K562 (cell line): ENCODE data around the gene KLK13.

ENCODE experiments used
- FOSL1 ChIP-seq: fragments of 200-800 bp; sonication (Bioruptor generic); conservative IDR thresholded peaks from 2 replicates; pipeline ENCODE4 v1.6.1; 2016; ENCODE audit warnings: missing genetic modification characterization, missing compliant biosample characterization
- GABPA ChIP-seq: fragments of 200-800 bp; sonication (Bioruptor generic); conservative IDR thresholded peaks from 2 replicates; pipeline ENCODE4 v1.6.1; 2016; ENCODE audit warnings: low read depth, missing genetic modification characterization, missing compliant biosample characterization
- HINFP ChIP-seq: fragments of 450-650 bp; conservative IDR thresholded peaks from 2 replicates; pipeline ENCODE4 v1.6.1; 2016; ENCODE audit warnings: missing genetic modification characterization, low read depth, mild to moderate bottlenecking, control low read depth, missing compliant biosample characterization
- RBM34 ChIP-seq: fragments of 200-400 bp; formaldehyde crosslinking; IDR thresholded peaks from 2 replicates; pipeline ENCODE4 v1.6.1; 2018; ENCODE audit warnings: low read length, borderline replicate concordance; ENCODE audit not compliant: insufficient read depth
- RFX5 ChIP-seq: IDR thresholded peaks from 2 replicates; pipeline ENCODE4 v1.6.1; 2011; ENCODE audit warnings: low read depth, mild to moderate bottlenecking, improper control_type of control experiment, low read length
- ZFP1 ChIP-seq: fragments of 450-650 bp; formaldehyde crosslinking; IDR thresholded peaks from 2 replicates; pipeline ENCODE4 v1.4.0; 2020; ENCODE audit warnings: mild to moderate bottlenecking, mixed read lengths
- ZKSCAN8 ChIP-seq: fragments of 200-800 bp; sonication (Bioruptor generic); IDR thresholded peaks from 2 replicates; pipeline ENCODE4 v1.6.1; 2016; ENCODE audit warnings: missing genetic modification characterization, missing compliant biosample characterization
- TF ChIP-seq, protein P1 (sequence below): sonication (generic); formaldehyde crosslinking; IDR thresholded peaks from 2 replicates; pipeline ENCODE4 v1.8.0; 2022; ENCODE audit warnings: mild to moderate bottlenecking, missing genetic modification reagents
- TF ChIP-seq, protein P2 (sequence below): fragments of 450-650 bp; formaldehyde crosslinking; IDR thresholded peaks from 2 replicates; pipeline ENCODE4 v1.4.0; 2022; ENCODE audit warnings: mild to moderate bottlenecking, moderate library complexity
- TF ChIP-seq, protein P3 (sequence below): fragments of 450-650 bp; IDR thresholded peaks from 2 replicates; pipeline ENCODE4 v1.6.1; 2016

- TF ChIP-seq, protein P1, sequence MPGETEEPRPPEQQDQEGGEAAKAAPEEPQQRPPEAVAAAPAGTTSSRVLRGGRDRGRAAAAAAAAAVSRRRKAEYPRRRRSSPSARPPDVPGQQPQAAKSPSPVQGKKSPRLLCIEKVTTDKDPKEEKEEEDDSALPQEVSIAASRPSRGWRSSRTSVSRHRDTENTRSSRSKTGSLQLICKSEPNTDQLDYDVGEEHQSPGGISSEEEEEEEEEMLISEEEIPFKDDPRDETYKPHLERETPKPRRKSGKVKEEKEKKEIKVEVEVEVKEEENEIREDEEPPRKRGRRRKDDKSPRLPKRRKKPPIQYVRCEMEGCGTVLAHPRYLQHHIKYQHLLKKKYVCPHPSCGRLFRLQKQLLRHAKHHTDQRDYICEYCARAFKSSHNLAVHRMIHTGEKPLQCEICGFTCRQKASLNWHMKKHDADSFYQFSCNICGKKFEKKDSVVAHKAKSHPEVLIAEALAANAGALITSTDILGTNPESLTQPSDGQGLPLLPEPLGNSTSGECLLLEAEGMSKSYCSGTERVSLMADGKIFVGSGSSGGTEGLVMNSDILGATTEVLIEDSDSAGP (CRISPR knock-in tag) = no peak
- TF ChIP-seq GABPA (tag) (no peak), ZKSCAN8 (CRISPR knock-in tag) (no peak), RFX5 (no peak), HINFP (tag) (no peak), RBM34 (no peak), FOSL1 (no peak), ZFP1 (no peak)
- TF ChIP-seq, protein P2, sequence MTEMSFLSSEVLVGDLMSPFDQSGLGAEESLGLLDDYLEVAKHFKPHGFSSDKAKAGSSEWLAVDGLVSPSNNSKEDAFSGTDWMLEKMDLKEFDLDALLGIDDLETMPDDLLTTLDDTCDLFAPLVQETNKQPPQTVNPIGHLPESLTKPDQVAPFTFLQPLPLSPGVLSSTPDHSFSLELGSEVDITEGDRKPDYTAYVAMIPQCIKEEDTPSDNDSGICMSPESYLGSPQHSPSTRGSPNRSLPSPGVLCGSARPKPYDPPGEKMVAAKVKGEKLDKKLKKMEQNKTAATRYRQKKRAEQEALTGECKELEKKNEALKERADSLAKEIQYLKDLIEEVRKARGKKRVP (CRISPR knock-in tag) = no peak
- TF ChIP-seq, protein P3, sequence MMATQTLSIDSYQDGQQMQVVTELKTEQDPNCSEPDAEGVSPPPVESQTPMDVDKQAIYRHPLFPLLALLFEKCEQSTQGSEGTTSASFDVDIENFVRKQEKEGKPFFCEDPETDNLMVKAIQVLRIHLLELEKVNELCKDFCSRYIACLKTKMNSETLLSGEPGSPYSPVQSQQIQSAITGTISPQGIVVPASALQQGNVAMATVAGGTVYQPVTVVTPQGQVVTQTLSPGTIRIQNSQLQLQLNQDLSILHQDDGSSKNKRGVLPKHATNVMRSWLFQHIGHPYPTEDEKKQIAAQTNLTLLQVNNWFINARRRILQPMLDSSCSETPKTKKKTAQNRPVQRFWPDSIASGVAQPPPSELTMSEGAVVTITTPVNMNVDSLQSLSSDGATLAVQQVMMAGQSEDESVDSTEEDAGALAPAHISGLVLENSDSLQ = no peak
Observed at GRCh38 chr19:51059715-51060114, 5.2 kb downstream of the KLK13 start.
